Left lobe of liver (tissue), 2 donors: ENCODE data around the gene HOXB4. TPM values are rescaled to one million over a fixed set of nuclear protein-coding genes. Genes with fewer than 3 reads are reported as not detected.
A peak's percentile ranks its signal among the peaks of the same experiment; 100 is the strongest.

ENCODE experiments used
- ATAC-seq: fragments of 200-7000 bp; cut with Tn5 transposase; one replicate; pipeline ENCODE4 v1.9.1; 2020; ENCODE audit warnings: mild to moderate bottlenecking, moderate library complexity
- DNase-seq: peaks from one replicate; pipeline ENCODE4 v3.0.0-alpha.2; 2020; ENCODE audit warnings: low spot score
- total RNA-seq: library from RNA; stranded (reverse); gene quantifications from one replicate; pipeline ENCODE4 v1.2.1, GENCODE V29; 2021
- donor health status: DM: no; HTN: no; CAD: no; lungs with moderate emphysema.
- donor health status: DM: no; HTN: yes; CAD: no.

HOXB4 gene
- total RNA-seq, 1 donor from 2014 or later: 1.1 TPM

DNA sequence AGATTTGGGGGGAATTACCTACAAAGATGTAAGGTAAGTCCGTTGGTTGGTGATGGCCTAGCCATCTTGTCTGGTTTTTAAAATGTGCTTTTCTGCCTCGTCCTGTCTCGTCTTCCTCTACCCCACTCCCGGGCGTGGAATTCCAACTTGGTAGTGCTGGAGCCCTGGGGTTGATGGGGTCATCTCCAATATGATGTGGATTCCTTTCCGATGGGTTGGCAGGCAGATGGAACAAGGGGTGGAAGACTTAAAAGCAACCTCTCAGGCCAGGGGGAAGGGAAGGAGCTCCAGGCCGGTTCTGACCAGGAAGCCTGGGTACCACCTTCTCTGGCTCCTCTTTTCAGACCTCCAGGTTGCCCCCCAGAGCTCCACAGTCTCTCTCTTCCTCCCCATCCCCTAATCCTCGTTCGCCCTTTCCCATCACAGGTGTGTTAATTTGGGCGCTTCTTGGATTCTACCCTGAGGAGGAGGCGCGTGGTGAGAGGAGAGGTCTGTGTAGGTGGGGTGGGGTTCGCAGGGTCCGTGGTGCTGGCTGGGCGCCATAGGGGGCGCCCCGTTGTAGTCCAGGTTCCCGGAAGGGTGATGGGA is 28.1 kb downstream of the HOXB4 start:
- DNase-seq: no peak
- ATAC-seq: no peak

DNA sequence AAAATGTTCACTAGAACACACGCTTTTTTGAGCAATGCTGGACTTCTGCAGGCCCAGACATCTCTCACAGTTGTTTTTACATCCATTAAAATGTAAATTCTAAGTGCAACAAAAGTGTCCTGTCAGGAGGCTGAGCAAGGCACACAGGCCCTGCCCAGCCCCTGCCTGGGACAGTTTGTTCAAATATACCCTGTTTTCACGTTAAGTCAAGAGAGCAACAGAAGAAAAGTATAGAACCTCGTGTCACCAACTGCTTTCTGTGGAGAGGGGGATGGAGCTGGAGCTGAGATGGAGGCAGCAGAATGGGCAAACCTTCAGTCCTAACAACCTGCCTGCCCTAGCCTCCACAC is 28.9 kb downstream of the HOXB4 start:
- DNase-seq: no peak
- no peak for ATAC-seq

DNA sequence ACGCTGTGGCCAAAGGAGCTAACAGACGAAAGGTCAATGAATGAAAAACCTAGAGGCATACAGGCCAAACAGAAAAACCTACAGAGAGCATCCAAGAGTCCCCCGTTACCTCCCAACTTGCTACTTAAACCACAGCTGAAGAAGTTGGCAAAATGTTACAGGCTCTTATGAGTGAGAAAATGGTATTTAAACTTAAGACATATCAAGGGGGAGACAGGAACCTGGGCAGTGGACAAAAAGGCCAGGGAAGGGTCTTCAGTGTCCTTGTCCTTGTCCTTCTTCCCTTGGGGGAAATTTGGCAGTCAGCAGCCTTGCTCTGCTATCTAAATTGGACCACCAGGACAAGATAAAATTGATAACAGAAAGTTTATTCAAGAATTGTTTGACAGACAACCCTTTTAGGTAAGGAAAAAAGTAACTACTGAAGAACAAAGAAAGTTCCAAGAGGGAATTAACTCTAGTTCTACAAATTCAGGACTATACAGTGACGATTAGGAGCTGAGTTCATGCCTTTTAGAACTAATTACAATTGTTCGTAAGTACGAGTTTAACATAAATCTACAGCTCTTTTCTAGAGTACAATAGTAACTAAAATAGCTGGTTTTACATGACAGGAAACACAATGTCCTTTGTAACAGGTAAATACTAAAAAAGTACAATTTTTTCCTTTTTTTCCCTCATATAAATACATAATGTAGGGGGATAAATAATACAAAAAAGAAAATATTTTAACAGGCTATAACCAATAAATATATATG is 29.4 kb downstream of the HOXB4 start:
- DNase-seq: no peak
- ATAC-seq: no peak

DNA sequence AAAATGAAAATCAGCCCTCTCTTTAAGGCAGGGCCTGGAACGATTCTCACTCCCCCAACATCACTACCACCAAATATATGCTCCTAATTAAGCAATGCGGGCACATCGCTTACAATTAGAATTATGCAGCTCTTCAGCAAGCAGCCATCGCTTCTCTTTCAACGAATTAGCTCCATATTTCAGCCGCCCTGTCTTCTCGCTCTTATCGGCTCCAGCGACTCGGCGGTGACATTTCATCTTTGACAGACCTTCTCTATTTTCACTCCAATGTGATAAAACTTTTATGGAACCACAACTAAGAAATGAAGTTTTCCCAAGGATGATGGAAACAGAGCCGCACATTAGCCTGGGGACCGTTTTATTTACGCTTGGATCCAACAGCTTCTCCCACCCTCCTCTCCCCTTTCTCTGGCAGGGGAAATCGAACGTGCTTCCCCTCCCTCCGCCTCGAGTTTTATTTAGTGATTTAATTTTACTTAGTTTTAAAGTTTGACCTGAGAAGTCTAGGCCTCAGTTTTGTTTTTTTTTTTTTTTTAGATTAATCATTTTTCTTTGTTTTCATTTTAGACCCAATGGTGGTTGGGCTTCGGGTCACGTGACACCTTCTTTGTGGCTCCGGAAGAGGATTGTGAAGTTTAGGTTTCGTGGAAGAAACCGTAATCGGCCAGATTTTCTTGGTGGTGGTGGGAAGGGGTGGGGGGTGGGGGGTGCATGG is 30.2 kb downstream of the HOXB4 start:
- DNase-seq: no peak
- ATAC-seq: no peak

DNA sequence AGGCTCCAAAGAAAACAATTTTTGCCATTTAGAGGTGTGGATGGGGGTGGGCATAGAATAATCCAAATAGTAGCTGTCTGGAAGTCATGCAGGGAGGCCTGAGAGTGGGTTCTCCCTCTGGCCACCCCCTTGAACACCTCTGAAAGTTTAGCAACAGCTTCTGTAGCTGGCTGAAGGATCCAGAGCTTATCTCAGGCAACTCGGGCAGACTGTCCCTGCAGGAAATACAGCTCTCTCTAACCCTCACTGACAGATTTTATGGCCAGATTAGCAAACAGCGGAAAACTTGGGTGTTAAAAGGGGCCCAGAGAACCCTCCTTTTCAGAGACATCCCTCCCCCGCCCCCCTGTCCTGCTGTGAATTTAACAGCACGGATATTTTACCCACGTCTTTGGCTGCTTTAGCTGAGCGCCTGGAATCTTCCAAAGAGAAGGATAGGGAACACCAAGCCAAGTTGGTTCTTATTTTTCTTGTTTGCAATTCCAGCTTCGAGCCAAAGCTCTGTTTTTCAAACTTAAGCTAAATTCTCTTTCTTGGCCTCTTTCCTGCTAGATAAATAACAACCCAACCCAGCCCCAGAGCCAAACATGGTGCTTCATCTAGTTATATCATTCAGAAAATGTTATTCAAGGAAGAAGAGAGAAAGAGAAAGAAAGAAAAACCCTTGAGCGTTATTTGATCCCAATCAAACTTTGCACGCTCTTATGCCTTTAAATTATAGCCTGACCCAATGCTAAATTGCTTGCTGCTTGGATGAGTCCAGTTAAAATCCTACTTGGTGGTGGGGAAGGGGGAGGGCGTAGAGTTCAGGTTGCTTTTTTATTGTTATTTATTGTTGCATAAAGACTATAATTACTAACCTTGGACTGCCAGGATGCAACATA is 31.0 kb downstream of the HOXB4 start:
- ATAC-seq (no peak), DNase-seq (no peak)

DNA sequence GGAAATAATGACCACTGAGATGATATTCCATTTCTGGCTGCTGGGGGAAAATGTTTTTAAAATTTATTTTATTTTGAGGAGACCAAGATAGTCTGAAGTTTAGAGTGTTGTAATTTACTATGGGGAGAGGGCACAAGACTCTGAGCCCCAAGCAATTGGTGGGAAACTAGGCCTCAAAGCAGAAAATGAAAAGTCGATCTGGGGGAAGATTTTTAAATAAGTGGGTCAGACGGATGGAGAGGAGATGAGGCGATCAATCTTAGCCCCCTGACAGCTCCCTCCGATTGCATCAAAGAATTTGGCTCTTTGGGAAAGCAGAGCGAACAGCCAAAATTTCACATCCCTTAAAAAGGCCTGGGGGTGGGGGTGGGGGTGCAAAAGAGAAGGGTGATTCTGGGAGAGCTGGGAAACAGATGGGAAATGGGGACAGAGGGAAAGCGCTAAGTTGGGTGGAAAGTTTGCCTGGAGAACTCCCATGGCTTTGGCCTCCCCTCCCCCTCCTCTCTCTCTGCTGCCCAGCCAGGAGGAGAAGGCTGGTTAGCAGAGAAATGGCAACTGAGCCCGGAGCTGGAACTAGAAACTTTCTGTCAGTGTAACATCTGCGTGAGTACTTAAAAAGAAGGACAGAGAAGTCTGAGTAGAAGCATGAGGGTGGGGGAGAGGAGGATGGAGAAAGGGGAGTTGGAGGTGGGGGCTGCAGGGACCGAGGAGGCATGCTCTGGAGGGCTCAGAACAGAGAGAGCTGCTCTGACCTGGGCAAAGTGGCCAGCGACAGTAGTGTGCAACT is 31.8 kb downstream of the HOXB4 start:
- ATAC-seq (no peak), DNase-seq (no peak)

DNA sequence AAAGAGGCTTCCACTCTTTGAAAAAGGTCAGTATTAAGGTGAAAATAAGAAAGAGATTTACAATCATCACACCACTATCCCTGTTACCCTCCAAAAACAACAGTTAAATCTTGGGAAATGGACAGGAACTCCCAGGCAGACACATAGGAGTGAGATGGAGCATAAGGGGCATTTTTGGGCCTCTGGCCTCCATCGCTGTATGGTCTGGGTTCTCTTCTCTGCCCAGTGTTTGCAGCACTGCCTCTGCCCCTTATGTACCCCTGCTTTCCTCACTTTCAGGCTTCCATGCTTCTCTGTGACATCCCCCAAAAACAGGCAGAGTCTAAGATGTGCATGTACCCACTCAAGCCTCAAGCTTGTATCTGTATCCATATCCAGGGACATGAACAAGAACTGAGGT is 32.6 kb downstream of the HOXB4 start:
- ATAC-seq: no peak
- DNase-seq: no peak

DNA sequence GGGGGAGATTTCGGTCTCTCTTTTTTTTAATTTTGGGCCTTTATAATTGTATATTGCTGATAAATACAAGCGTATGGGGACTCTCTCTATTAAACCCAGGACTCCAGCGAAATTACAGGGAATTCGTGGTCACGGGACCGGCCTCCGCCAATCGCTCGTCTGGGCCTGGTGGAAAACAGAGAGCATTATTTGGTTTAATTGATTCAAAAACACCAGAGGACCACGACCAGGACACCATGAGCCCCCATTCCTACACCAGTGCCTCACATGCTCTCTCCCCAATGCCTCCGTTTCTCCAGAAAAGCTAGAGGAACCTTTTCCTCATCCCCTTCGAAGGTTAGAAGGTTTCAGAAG is 33.2 kb downstream of the HOXB4 start, which contains the start of gene HOXB2:
Gene HOXB2, minus strand, starts transcription at position 88 of the 354 bp plus-strand sequence. CDS start 198 bp downstream, outside the sequence.
- ATAC-seq: no peak
- no peak for DNase-seq

DNA sequence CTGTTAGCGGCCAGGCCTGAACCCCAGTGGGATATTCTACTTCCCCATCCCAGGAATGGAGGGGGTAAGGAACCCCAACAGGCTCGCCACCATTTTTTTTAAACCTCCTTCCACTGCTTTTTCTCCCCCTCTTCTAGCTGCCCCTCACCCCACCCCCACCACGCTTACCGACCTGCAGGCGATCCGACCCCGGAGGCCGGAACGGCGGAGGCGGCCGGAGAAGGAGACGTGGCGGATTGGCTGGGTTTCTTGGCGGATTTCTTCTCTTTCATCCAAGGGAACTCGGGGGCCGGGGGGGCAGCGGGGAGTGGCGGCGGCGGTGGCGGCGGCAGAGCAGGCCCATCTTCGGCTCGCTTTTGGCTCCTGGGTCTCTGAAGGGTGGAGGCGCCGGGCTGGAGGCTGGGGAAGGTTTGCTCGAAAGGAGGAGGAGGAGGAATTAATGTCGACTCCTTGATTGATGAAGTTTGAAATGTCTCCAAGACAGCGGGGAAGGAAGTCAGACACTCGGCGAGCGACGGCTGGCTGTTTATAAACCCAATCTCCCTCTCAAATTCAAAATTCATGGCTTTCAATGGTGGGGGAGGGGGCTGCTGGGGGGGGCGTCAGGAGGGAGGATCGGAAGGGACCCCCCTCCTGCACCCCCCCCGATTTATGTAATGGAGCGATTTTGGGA is 33.7 kb downstream of the HOXB4 start:
- peak; percentile 68 for DNase-seq
- ATAC-seq: peak; percentile 63

DNA sequence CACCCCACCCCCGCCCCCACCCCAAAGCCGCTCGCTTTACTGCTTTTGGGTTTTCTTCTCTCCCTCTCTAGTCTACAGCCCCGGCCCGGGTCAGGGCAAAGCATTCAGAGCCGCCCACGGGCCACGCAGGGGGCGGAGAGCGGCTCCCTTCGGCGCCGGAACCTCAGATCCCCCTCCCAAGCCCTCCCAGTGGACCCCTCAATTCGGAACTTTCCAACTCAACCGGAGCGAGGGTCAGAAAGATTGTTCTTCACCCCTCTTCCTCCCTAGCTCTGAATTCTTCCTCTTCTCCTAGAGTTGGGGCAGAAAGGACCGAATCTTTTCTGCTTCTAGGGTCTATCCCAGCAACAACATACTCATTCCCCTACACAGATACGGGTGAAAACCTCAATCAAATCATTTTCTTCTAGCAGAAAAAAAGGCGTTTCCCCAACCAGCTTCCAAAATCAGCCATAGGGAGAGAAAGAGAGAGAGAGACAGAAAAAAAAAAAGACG is 34.2 kb downstream of the HOXB4 start:
- ATAC-seq (no peak), DNase-seq (no peak)

DNA sequence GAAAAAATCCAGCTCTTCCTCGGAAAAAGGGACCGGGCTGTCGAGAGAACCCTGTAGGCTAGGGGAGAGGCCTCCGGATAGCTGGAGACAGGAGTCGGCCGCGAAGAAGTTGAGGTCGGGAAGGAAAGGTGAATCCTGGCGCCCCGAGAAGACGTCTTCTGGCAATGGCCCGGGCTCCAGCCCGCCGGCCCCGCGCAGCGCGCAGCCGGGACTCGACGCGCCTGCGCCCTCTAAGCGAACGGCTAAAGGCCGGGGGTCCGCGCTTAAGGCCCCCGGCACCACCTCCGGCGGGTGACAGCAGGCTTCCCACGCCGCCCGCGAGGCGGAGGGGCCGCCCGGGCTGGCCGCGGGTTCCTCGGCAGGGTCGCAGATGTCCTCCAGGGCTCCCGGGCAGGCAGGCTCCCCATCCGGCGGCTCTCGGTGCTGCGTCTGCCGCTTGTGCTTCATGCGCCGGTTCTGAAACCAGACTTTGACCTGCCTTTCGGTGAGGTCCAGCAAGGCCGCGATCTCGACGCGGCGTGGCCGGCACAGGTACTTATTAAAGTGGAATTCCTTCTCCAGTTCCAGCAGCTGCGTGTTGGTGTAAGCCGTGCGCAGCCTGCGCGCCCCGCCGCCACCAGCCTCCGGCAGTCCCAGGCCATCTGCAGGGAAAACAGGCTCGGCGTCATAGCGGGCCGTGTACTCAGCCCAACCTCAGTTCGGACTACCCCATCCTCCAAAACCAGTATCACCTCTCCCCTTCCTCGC is 34.9 kb downstream of the HOXB4 start:
- no peak for DNase-seq
- ATAC-seq: peak; percentile 67

DNA sequence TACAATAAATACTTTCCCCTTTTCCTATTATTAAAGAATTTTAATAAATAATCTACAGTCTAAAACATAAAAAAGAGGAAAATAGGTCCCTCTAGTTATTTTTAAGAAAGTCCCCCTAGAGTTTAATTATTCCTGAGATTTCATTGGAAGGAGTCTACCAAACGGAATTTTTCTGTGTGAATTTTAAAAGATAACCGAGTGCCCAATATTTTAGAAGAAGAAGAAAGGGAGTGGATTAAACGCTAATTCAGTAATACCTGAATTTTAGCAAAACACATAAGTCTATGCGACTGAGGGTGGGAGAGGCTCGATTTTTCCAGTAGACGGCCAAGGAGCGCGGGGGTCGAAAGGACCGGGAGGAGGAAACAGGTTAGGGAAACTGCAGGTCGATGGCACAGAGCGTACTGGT is 35.4 kb downstream of the HOXB4 start:
- DNase-seq (no peak), ATAC-seq (no peak)

DNA sequence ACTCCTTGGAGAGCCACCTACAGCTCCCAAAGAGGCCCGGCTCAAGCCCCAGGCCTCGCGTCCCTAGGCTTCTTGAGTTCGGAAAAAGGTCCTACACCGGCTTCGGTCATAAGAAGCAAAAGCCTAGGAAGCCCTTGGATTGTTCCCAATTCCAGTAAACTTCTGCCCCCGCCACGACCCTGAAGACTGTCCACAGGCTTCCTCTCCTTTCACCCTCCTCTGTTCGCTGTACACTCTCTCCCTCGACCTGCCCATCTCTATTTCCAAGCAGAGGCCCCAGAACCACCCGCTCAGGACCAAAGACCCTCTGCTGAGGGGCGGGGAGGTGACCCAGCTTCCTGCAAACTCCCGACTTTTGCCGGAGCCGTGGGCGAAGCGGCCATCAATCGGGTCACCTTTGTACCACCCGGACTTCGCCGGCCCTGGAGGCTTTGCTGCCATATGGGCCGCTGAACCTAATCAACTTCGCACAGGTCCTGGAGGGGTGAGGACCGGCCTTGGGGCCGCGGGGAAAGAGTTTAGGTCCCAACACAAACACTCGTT is 36.0 kb downstream of the HOXB4 start:
- ATAC-seq (no peak), DNase-seq (no peak)

DNA sequence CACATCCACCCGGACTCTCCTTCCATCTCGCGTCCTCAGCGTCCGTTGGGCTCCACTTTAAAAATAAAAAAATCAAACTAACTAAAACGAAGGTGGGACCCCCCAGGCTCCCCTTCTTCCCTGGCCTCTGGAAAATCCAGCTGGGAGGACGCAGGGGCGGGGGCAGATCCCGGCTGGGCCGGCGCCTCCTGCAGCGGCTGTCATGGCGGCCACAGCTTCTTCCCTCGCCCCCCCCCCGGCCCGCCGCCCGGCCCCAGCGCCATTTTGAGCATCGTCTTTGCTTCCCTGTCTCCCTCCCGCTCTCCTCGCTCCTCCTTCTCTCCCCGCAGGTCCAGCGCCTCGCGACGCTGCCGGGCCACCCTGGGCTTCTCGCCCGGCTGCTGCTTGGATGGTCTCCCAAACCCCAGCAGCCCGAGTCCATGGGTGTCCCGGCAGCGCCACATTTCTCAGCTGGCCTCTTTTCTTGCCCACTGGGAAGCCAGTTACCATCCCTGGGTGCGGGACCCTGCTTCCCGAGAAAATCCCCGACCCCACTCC is 36.5 kb downstream of the HOXB4 start:
- ATAC-seq: peak; percentile 30

DNA sequence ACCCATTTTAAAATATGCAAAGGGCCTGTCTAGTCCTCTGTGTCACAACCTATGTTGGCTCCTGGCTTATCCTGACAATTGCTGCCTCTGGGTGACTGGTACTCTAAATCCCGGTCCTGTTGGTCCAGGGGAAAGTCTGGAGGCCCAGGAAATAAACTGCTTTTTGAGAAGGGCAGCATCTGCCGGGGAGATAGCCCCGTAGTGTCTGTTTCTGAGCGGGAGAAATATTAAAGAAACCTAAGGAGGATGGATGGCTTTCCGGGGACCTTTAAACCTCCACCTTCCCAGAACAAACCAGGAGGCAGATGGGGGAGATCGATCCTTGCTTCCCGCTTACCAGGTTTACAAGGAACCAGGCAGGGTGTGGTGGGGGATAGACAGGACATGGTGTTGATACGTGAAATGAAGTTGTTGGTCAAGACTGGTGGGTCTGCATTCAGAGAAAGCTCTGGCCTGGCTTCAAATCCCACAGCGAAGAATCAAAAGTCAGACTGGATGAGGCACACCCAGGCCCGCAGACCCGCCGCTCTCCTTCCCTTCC is 37.0 kb downstream of the HOXB4 start:
- ATAC-seq (no peak), DNase-seq (no peak)

More for the DNA sequence above, 36.5 kb downstream of the HOXB4 start:
- DNase-seq: no peak

DNA sequence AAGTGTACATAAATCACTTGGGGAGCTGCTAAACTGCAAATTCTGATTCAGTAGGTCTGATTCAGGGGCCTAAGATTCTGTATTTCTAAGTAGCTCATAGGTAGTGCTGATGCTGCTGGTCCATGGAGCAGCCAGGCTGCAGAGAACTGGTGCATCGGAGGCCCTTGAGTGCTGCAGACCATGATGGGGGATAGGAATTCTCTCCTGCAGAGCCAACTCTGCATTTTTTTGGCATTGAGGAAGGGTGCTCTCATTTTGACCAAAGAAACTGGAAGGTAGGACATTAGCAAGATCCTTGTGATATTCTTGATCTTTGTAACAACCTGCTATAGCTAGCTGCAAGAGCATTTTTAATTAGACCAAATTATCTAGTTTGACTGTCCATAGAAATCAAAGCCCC is 37.9 kb downstream of the HOXB4 start:
- no peak for ATAC-seq
- no peak for DNase-seq

DNA sequence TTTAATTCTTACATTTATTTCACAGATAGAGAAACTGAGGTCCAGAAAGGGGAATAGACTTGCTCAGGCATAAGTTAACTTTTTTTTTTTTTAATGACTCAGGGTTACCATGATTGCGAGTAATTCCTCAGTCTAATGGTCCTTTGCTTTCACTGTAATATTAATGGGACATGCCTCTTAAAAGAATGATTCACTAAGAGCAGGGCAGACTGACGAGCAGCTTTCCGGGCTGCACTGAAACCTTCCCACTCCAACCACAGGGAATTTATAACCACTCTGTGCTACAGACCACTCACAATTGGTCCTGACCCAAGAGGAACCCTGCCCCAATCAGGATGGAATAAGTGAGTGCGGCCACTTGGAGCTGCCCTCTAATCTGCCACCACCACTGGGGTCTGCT is 39.0 kb downstream of the HOXB4 start:
- DNase-seq: no peak
- ATAC-seq: no peak

DNA sequence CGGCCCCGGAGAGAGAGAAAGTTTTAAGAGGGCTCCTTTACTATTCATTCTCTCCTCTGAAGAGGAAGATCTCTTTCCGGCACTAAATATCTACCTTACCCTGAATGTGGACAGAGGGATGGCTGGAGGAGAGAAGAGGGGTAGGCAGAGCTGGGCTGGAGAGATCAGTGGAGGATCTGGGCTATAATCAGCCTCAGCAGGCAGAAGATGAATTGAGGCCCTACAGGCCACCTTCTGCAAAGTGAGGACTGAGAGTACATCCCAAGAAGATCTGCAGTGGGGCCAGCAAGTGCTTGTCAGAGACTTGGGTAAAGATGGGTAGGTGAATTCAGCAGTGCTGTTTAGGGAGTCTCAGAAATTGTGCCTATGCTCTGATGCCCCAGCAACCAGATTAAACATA is 40.8 kb downstream of the HOXB4 start:
- no peak for DNase-seq
- no peak for ATAC-seq
